Stimulated activated naive B cell treated with anti-CD40 and anti-IgM and Interleukin-4, amounts not matched to agents 10 μg/mL and 1 μg/mL and 100 μg/mL, for 72 hours (primary cell): ENCODE data around the gene FAM170B.

ENCODE experiments used
- ATAC-seq, 2 donors: fragments of 150-1000 bp; cut with Tn5 transposase; replicated peaks; 2 replicates each; pipeline ENCODE4 v1.10.0; 2021; ENCODE audit warnings: moderate library complexity in 1 of 2
- DNase-seq: peaks from one replicate; pipeline ENCODE4 v3.0.0; 2021
- H3K27ac Mint-ChIP-seq: one replicate; pipeline ENCODE4 v1.8.0; 2022; ENCODE audit warnings: mild to moderate bottlenecking, mixed read lengths
- H3K27me3 Mint-ChIP-seq, 2 donors: one replicate each; pipeline ENCODE4 v1.8.0; 2022; ENCODE audit warnings: mixed read lengths in 2 of 2
- H3K36me3 Mint-ChIP-seq, 2 donors: one replicate each; pipeline ENCODE4 v1.8.0; 2022; ENCODE audit warnings: mixed read lengths in 2 of 2, mild to moderate bottlenecking in 1 of 2
- H3K4me1 Mint-ChIP-seq, 2 donors: one replicate each; pipeline ENCODE4 v1.8.0; 2022; ENCODE audit warnings: mixed read lengths in 2 of 2, mild to moderate bottlenecking in 1 of 2
- H3K4me3 Mint-ChIP-seq, 2 donors: one replicate each; pipeline ENCODE4 v1.8.0; 2022; ENCODE audit warnings: mild to moderate bottlenecking in 2 of 2, mixed read lengths in 2 of 2, moderate library complexity in 1 of 2
- H3K9me3 Mint-ChIP-seq, 2 donors: one replicate each; pipeline ENCODE4 v1.8.0; 2022; ENCODE audit warnings: mixed read lengths in 2 of 2, mild to moderate bottlenecking in 1 of 2

FAM170B gene

DNA sequence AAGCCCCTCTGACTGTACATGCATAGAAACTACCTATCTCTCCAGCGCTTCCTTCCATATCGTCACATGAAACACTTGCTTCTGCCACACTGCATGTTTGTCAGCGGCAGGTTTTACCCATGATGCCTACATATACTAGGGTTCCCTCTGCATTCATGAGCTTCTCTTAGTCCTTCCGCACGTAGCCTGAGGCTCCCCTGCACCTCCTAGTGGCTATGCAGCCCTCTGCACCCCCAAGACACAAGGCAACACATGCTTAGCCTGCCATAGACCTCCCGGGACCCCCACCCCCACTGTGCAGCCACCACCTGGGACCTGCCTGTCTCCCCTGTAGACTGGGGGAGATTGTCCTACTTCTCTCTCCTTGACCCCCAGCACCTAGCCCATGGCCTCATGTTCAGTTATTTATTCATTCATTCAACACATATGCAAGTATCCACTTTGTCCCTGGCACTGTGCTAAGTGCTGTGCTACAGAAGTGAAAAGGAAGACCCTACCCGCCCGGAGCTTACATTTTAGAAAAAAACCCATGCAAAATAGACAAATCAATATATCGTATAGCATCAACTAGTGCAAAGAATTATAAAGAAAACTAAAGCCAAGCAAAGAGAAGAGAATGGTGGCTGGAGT is 30.9 kb upstream of the FAM170B start:
- DNase-seq (no peak), ATAC-seq (peak; percentile 87)
- Mint-ChIP-seq H3K4me3 (no peak overlapping the region), H3K27me3 (no peaks in the 10 kb centered on the region), H3K4me1 (peaks cover 32 to 40% of the 10 kb centered on the region in 2 donors), H3K36me3 (peaks cover 54 to 81% of the 10 kb centered on the region in 2 donors), H3K27ac (no peak overlapping the region), H3K9me3 (no peaks in the 10 kb centered on the region)

DNA sequence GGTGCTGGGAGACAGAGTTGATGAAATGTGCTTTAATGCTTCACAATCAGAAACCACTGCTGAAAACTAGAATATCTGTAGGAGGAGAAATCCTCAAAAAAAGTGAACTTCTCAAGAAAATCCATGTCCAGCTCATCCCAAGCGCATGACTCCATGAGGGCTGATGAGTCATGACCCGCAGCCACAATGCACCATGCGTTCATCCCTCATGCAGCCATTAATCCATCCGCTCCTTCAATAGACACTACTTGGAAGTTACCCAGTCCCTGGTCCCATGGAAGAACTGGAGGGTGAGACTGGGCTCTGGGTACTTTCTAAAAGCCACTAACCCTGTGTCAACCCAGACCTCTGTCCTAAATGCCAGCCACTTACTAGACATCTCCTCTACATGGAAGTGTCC is 29.9 kb upstream of the FAM170B start:
- Mint-ChIP-seq H3K27me3 (no peaks in the 10 kb centered on the region), H3K27ac (no peak overlapping the region), H3K9me3 (no peaks in the 10 kb centered on the region), H3K4me1 (peaks cover 29 to 35% of the 10 kb centered on the region in 2 donors), H3K4me3 (no peak overlapping the region), H3K36me3 (peaks cover 58 to 80% of the 10 kb centered on the region in 2 donors)
- no peak for ATAC-seq
- DNase-seq, result no peak

DNA sequence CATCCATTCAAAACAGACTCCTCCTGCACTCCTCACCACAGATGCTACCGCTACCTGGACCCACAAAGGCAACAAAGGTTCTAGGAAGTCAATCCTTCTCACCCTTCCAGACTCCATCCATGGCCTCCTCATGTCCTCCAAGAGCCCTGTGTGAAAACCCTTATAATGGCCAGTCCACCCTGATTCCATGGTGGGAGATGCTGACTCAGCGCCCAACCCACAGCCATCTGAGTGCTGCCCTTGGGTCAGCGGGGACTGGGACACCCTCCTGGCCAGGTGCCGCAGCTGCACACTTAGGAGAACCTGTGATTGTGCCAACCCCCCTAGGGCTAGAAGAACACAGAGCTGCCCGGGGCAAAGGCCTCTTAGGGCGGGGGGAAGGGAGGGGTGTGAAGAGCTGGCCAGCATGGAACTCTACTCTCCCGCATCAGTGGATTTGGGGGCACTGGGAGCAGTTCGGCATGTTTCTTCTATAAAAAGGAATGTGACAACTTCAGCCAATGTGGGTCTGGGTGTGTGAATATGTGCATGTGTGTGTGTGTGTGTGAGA is 29.0 kb upstream of the FAM170B start:
- peak overlapping the region; percentile 43 for H3K27ac Mint-ChIP-seq
- H3K4me3 Mint-ChIP-seq, result no peak overlapping the region
- ATAC-seq (no peak), DNase-seq (no peak)
- peaks cover 26 to 29% of the 10 kb centered on the region in 2 donors for H3K4me1 Mint-ChIP-seq
- no peaks in the 10 kb centered on the region for H3K27me3 Mint-ChIP-seq
- H3K36me3 Mint-ChIP-seq, result peaks cover 58 to 75% of the 10 kb centered on the region in 2 donors
- H3K9me3 Mint-ChIP-seq, result no peaks in the 10 kb centered on the region

DNA sequence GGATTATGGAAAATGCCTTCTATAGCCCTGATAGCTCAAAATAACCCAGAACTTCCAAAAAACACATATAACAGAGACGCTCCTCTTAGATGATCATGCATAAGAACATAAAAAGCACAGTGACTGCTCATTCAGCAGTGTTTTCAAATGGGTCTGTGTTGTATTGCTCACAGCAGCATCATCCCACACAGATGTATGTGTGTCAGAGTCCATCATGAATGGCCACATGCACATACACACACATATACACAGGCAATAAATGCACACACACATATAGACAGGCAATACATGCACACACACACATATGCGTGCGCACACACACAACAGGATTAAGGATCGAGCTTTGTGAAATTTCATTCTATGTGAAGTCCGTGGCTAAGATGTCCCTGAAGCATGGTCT is 28.2 kb upstream of the FAM170B start:
- Mint-ChIP-seq H3K4me1 (peaks cover 23 to 29% of the 10 kb centered on the region in 2 donors), H3K36me3 (peaks cover 65 to 79% of the 10 kb centered on the region in 2 donors), H3K27ac (no peak overlapping the region), H3K27me3 (no peaks in the 10 kb centered on the region), H3K9me3 (peaks cover 0 to 2% of the 10 kb centered on the region in 2 donors), H3K4me3 (no peak overlapping the region)
- ATAC-seq (no peak), DNase-seq (no peak)

DNA sequence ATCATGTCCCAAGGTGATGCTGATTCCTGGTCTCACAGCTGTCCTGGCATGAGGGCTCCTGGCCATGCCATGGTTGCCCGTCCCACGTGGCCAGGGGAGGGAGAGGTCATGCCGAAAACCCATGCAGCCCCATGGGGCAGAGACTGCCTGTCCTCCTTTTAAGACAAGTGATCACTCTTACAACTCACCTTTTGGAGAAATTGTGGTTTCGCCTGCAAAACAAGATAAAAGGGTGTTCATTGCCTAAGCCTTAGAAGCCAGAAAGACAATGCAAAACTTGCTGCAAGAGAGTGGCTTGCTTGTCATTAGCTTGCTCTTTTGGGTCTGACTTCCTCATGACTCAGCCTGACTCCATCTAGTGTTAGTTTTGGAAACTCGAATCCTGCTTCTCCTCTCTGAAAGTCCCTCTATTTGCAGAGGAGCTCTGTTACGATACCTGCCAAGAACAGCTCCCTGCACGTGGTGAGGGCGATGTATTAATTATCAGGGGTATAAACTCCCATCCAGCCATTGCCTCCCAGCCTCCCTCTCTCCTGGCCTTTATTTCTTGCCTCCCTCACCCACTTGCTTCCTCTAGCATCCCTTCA is 27.7 kb upstream of the FAM170B start:
- DNase-seq, result no peak
- peaks cover 0 to 2% of the 10 kb centered on the region in 2 donors for H3K9me3 Mint-ChIP-seq
- no peak overlapping the region for H3K27ac Mint-ChIP-seq
- H3K27me3 Mint-ChIP-seq, result no peaks in the 10 kb centered on the region
- ATAC-seq, result no peak
- H3K4me1 Mint-ChIP-seq, result peaks cover 22 to 29% of the 10 kb centered on the region in 2 donors
- peaks cover 69 to 81% of the 10 kb centered on the region in 2 donors for H3K36me3 Mint-ChIP-seq
- no peak overlapping the region for H3K4me3 Mint-ChIP-seq

DNA sequence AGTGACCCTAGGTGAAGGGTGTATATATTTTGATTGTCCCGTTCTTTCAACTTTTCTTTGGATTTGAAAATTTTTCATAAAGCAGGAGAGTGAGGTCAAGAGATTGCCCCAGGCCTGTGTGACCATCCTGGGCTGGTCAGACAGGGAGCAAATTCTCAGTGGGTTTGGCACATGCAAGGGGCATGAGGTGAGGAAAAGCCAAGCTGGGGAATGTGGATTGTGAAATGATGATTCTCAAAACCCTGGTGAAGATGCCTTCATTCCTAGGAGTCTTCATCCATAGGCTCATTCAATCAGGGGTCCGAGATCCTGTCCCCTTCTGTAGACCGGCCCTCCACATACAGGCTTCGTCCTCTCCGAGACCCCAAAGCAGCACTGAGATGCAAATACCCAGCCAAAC is 27.0 kb upstream of the FAM170B start:
- Mint-ChIP-seq H3K27me3 (no peaks in the 10 kb centered on the region), H3K9me3 (peaks cover 0 to 2% of the 10 kb centered on the region in 2 donors), H3K27ac (no peak overlapping the region), H3K4me1 (peaks cover 17 to 24% of the 10 kb centered on the region in 2 donors), H3K4me3 (no peak overlapping the region), H3K36me3 (peaks cover 69 to 81% of the 10 kb centered on the region in 2 donors)
- ATAC-seq (no peak), DNase-seq (no peak)

DNA sequence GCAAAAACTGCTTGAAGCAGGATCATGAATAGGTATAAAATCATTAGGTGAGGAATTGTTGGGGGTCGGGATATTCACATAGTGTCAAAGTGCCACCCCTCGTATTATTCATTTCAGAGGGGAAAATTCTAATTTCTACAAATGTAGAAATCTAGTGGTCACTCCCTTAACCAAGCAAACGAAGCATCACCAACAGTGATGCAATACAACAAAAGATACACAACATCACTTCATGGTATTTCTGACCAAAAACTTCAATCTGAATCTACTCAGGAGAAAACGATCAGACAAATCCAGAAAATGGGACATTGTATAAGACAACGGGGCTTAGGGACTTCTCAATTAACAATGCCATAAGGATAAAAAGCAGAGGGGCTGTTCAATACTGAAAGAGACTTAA is 26.3 kb upstream of the FAM170B start:
- H3K36me3 Mint-ChIP-seq, result peaks cover 72 to 82% of the 10 kb centered on the region in 2 donors
- no peak for ATAC-seq
- H3K4me1 Mint-ChIP-seq, result peaks cover 16 to 23% of the 10 kb centered on the region in 2 donors

DNA sequence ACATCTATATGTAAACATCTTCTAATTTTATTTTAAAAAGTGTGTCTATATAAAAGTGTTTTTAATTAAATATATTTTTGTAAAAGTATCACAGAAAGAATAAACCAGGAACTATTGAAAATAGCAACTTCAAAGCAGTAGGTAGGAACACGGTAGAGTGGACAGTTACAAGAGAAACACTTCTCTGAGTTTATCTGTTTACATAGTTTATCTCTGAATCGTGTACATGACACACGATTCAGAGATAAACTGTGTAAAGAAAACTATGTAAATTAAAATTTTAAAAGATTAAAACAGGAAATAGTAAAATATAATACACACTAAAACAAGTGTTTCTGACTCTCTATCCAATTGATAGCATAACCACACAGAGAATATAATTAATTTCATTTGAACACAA is 25.1 kb upstream of the FAM170B start:
- Mint-ChIP-seq H3K36me3 (peaks cover 68 to 80% of the 10 kb centered on the region in 2 donors), H3K4me1 (peaks cover 7 to 12% of the 10 kb centered on the region in 2 donors), H3K9me3 (peaks cover 0 to 2% of the 10 kb centered on the region in 2 donors), H3K4me3 (no peak overlapping the region), H3K27ac (no peak overlapping the region), H3K27me3 (no peaks in the 10 kb centered on the region)
- DNase-seq (no peak), ATAC-seq (no peak)

More for the DNA sequence above, 26.3 kb upstream of the FAM170B start:
- no peak for DNase-seq
- Mint-ChIP-seq H3K27ac (no peak overlapping the region), H3K4me3 (no peak overlapping the region), H3K9me3 (peaks cover 0 to 2% of the 10 kb centered on the region in 2 donors), H3K27me3 (no peaks in the 10 kb centered on the region)

DNA sequence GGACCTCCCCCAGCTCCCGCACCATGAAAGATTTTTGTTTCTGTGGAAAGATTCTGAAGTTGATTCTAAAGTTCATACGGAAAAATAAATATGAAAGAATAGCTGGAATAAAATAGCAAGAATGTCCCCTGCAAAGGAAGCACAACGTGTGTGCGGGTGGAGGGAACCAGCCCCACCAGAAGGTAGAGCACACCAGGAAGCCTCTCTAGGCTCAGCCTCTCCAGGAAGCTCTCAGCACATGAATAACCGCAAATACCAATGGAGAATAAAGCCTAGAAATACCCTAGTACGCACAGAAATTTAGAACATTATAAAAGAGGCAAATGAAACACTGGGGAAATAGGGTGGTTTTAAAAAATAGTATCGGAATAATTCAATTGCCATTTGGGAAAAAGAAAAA is 24.6 kb upstream of the FAM170B start:
- ATAC-seq (no peak), DNase-seq (no peak)
- Mint-ChIP-seq H3K27me3 (no peaks in the 10 kb centered on the region), H3K36me3 (peaks cover 68 to 75% of the 10 kb centered on the region in 2 donors), H3K27ac (no peak overlapping the region), H3K4me1 (peaks cover 7 to 11% of the 10 kb centered on the region in 2 donors), H3K9me3 (peaks cover 0 to 2% of the 10 kb centered on the region in 2 donors), H3K4me3 (no peak overlapping the region)

DNA sequence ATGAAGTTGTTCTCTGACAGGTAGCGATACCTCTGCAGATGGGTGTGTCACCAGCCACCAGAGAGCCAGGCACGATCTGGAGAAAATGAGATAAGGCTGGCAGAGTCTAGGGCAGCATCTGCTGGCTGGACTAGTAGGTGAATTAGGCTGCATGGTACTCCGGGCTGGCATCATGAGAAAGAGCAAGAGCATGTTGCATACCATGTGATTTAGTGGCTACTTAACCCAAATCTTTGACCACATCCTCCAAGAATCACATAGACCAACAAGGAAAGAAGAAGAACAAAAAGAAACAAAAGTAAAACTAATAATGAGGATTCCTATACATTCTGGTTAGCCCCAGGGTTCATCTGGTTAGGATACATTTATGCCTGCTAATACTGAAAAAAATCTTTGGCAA is 23.4 kb upstream of the FAM170B start:
- H3K4me1 Mint-ChIP-seq, result peaks cover 4 to 17% of the 10 kb centered on the region in 2 donors
- H3K27ac Mint-ChIP-seq, result no peak overlapping the region
- H3K27me3 Mint-ChIP-seq, result no peaks in the 10 kb centered on the region
- H3K4me3 Mint-ChIP-seq, result no peak overlapping the region
- ATAC-seq (no peak), DNase-seq (no peak)
- H3K9me3 Mint-ChIP-seq, result peaks cover 0 to 2% of the 10 kb centered on the region in 2 donors
- H3K36me3 Mint-ChIP-seq, result peaks cover 62 to 63% of the 10 kb centered on the region in 2 donors

DNA sequence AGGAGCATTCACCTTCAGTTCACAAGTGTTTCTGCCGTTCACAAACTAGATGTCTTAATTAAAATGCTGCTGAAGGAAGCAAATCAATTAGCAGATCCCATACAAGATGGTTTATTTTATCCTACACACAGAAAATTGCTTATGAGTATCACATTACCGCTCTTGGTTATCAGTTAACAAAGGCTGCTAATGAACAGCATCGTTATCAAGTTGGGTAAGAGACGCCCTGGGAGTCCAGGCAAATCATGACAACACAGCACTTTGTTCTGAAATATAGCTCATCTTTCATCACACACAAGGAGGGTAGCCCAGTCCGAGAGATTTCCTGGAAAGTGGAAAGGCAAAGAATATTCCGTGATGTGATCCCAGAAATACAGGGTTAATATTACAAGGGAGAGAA is 20.8 kb upstream of the FAM170B start:
- H3K4me3 Mint-ChIP-seq, result no peak overlapping the region
- H3K36me3 Mint-ChIP-seq, result peaks cover 41 to 43% of the 10 kb centered on the region in 2 donors
- peaks cover 7 to 11% of the 10 kb centered on the region in 2 donors for H3K27me3 Mint-ChIP-seq
- no peak overlapping the region for H3K27ac Mint-ChIP-seq
- H3K4me1 Mint-ChIP-seq, result peaks cover 2 to 17% of the 10 kb centered on the region in 2 donors
- peaks cover 0 to 2% of the 10 kb centered on the region in 2 donors for H3K9me3 Mint-ChIP-seq
- ATAC-seq, result no peak
- DNase-seq, result no peak

DNA sequence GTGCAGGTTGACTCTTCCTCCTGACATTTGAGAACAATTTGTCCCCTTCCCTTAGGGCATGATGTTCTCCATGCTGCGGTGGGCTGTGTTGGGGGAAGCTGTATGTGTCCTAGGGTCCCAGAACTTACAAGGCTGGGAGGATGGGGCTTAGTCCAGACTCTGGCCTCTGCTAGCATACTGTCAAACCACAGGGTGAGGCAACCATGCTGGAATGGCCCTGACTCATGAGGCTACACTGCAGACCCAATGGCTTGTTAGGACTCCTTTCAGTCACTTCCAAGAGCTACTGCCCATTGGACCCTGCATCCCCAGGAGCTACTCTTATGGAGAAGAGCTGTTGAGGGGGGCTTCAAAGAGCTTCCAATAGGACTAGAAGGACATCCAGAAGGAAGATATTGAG is 20.1 kb upstream of the FAM170B start:
- H3K27me3 Mint-ChIP-seq, result peaks cover 7 to 13% of the 10 kb centered on the region in 2 donors
- H3K4me3 Mint-ChIP-seq, result no peak overlapping the region
- DNase-seq (no peak), ATAC-seq (no peak)
- peaks cover 0 to 2% of the 10 kb centered on the region in 2 donors for H3K9me3 Mint-ChIP-seq
- H3K27ac Mint-ChIP-seq, result no peak overlapping the region
- H3K4me1 Mint-ChIP-seq, result peaks cover 2 to 17% of the 10 kb centered on the region in 2 donors
- peaks cover 37 to 40% of the 10 kb centered on the region in 2 donors for H3K36me3 Mint-ChIP-seq

DNA sequence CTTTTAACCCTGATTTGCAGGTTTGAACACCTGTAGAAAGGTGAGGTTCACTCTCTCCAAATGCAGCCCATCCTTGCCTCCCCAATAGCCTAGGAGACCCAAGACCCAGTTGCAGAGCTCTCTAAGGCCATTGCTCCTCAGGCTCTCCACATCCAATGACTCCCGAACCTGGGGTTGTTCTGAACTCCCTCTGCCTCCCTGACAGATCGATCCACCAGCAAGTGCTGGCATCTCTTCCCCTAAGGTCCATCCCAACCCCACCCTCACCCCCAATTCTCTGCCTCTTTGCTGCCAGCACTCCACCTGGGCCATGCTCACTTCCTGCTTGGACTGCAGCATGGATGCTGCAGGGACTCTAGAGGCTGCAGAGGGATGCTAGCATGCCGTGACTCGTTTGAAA is 19.3 kb upstream of the FAM170B start:
- H3K9me3 Mint-ChIP-seq, result peaks cover 5 to 6% of the 10 kb centered on the region in 2 donors
- H3K4me1 Mint-ChIP-seq, result peaks cover 7 to 22% of the 10 kb centered on the region in 2 donors
- H3K27ac Mint-ChIP-seq, result peak overlapping the region; percentile 15
- DNase-seq (no peak), ATAC-seq (peak; percentile 8 to 22)
- H3K27me3 Mint-ChIP-seq, result peaks cover 11 to 17% of the 10 kb centered on the region in 2 donors
- H3K36me3 Mint-ChIP-seq, result peaks cover 38 to 41% of the 10 kb centered on the region in 2 donors
- H3K4me3 Mint-ChIP-seq, result no peak overlapping the region

DNA sequence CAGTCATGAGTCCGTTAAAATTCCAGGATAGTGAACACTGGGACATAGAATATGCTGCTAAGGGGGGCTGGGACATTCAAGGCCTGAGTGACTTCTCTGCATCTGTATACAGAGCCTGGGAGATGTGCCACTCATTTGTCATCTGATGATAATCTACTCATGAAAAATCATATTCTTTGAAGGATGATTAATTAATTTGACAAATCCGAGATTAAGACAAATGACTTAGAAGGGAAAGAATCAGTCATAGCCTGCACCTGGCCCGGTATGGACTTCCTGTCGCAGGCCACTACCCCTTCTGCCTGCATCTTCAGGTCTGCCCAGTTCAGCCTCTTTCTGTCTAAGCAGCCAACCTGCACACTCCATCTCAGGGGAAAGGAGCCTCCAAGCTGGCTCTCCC is 18.8 kb upstream of the FAM170B start:
- Mint-ChIP-seq H3K36me3 (peaks cover 36 to 40% of the 10 kb centered on the region in 2 donors), H3K27ac (no peak overlapping the region), H3K27me3 (peaks cover 13 to 22% of the 10 kb centered on the region in 2 donors), H3K4me3 (no peak overlapping the region), H3K4me1 (peaks cover 7 to 22% of the 10 kb centered on the region in 2 donors), H3K9me3 (peaks cover 7 to 8% of the 10 kb centered on the region in 2 donors)
- ATAC-seq (peak; percentile 38 to 47), DNase-seq (no peak)

DNA sequence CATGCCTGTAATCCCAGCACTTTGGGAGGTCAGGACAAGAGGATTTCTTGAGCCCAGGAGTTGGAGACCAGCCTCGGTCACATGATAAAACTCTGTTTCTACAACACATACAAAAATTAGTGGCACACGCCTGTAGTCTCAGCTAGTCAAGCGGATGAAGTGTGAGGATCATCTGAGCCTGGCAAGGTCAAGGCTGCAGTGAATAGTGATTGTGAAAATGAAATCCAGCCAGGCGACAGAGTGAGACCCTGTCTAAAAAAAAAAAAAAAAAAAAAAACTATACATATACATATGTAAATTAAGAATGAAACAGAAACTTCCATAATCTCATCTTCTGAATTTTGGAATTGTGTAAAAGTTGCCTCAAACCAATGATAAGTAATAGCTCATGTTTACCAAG is 18.2 kb upstream of the FAM170B start:
- Mint-ChIP-seq H3K36me3 (peaks cover 30 to 35% of the 10 kb centered on the region in 2 donors), H3K27me3 (peaks cover 13 to 23% of the 10 kb centered on the region in 2 donors), H3K9me3 (peaks cover 7 to 10% of the 10 kb centered on the region in 2 donors), H3K27ac (no peak overlapping the region), H3K4me3 (no peak overlapping the region), H3K4me1 (peaks cover 7 to 19% of the 10 kb centered on the region in 2 donors)
- no peak for ATAC-seq
- no peak for DNase-seq
